Activated CD8-positive, alpha-beta memory T cell treated with anti-CD3 and anti-CD28 coated beads for 4 hours (primary cell): ENCODE measurements around the gene ZNF816.
"Not testable (repeated sequence)": the region's sequence is repeated elsewhere in the genome, so short reads cannot be mapped to it uniquely, and the experiment has no call there.

ENCODE experiments used
- DNase-seq, 2 donors: peaks; one replicate each; pipeline ENCODE4 v3.0.0-alpha.2; 2020; ENCODE audit warnings: low read depth in 2 of 2

ZNF816 gene

DNA sequence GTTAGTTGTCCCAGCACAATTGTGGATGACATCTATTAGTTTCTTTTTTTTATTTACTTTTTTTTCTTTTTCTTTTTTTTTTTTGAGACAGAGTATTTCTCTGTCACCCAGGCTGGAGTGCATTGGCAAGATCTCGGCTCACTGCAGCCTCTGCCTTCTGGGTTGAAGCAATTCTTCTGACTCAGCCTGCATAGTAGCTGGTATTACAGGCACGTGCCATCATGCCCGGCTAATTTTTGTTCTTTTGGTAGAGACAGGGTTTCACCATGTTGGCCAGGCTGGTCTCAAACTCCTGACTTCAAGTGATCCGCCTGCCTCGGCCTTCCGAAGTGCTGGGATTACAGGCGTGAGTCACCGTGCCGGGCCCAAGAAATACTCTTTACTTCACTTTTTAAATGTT, 38.0 kb downstream of the ZNF816 start:
- DNase-seq, result not testable (repeated sequence)

DNA sequence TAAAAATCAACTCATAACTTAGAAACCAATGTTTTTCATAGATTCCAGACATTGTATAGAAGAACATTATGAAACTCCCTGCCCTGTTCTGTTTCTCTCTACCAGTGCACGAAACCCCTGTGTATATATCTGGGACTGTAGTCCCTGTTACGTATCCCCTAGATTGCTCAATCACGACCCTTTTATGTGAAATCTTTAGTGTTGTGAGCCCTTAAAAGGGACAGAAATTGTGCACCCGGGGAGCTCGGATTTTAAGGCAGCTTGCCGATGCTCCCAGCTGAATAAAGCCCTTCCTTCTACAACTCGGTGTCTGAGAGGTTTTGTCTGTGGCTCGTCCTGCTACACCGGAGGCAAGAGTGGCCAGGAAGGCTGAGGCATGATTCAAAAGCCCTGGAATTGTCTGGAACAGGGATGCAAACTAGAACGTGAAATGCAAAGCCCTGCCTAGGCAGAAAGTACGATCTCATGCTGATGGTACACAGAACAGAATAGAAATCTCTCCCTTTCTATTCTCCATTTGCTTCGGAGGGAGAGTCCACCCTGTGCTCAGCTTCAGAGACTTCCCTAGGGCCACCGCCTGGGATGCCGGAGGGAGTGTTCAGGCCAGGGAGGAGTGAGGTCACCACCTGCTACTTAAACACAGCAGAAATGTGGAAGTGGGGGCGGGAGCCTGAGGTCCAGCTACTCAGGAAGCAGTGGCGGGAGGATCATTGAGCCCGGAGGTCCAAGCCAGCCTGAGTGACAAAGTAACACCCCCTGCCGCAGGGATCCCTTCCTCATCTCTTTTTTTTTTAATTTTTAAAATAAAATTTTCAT, 38.7 kb downstream of the ZNF816 start:
- DNase-seq, result no peak

- DNase-seq, result peak; percentile 68 to 78
Observed at GRCh38 chr19:52922841-52923777, 39.6 kb downstream of the ZNF816 start, which contains the start of gene ZNF888. Gene ZNF888, minus strand, starts transcription at chr19:52923428. Its CDS starts 5,555 bp downstream, at chr19:52917873.

DNA sequence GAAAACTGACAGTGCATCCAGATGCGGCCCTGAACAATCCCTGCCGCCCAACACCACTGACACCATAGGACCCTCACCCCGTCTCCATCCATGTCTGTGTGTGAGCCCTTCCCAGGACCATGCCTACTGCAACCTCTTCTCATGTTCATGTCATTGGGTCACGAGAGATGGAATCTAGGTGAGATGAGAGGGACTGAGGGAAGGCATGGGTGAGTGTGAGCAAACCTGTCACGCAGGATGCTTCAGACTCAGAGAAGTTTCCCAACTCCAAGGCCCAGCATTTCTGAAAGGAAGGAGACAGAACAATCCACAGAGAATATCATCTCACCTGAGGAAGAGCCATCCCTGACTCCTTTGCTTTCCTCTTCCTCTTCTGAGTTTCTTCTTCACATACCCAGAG, 45.1 kb downstream of the ZNF816 start:
- no peak for DNase-seq

- DNase-seq, result no peak
Observed at GRCh38 chr19:52910648-52911047, 52.0 kb downstream of the ZNF816 start.

DNA sequence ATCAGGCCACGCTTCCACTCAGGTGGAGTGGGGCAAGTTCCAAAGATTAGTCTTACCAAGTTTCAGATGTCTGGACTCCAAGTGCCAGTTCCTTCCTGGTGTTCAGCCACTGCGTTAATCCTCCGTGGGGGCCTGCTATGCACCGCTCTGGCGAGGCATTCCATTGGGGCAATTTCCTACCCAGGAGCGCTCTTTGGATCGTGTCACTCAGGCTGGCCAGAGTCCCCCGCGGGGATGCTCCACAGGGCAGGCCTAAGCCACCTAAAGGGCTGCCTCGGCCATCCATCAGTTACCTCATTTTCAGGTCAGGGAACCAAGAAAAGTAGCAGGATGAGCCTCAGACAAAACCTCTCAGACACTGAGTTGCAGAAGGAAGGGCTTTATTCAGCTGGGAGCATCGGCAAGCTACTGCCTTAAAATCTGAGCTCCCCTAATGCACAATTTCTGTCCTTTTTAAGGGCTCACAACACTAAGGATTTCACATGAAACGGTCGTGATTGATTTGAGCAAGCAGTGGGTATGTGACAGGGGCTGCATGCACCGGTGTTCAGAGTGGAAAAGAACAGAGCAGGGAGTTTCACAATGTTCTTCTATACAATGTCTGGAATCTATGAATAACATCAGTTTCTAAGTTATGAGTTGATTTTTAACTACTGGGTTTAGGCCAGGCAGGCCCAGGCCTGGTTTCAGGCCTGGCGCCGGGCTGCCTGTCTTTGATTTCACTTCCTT, 58.5 kb downstream of the ZNF816 start:
- DNase-seq, result not testable (repeated sequence)

- no peak for DNase-seq
Observed at GRCh38 chr19:52901842-52902241, 60.8 kb downstream of the ZNF816 start.
